WTC11 (cell line): Measurements from ENCODE around the gene VIT. TPM values are rescaled to one million over a fixed set of nuclear protein-coding genes. Genes with fewer than 3 reads are reported as not detected.
A peak's percentile ranks its signal among the peaks of the same experiment; 100 is the strongest.

Experiments used
- ATAC-seq: fragments of 200-7000 bp; cut with Tn5 transposase; 2 replicates; pipeline ENCODE4 v1.10.0; 2021; ENCODE audit warnings: mild to moderate bottlenecking, moderate library complexity
- CTCF ChIA-PET: fragments of 300-600 bp; sonication (Branson Sonifier 250); formaldehyde crosslinking; loops from one replicate; lab custom pipeline; 2021; ENCODE audit warnings: antibody characterized with exemption; lab: Charles Lee
- POLR2A ChIA-PET: fragments of 350-600 bp; sonication (Branson Sonifier 250); formaldehyde crosslinking; loops from one replicate; lab custom pipeline; 2021; ENCODE audit warnings: antibody characterized with exemption; lab: Charles Lee
- DNase-seq: peaks from one replicate; pipeline ENCODE4 v3.0.0; 2021; ENCODE audit warnings: low spot score
- H3K27ac Mint-ChIP-seq: 2 replicates; pipeline ENCODE4 v1.8.0; 2021; ENCODE audit warnings: mixed read lengths
- H3K27me3 Mint-ChIP-seq: 2 replicates; pipeline ENCODE4 v1.8.0; 2021; ENCODE audit warnings: low read depth, mild to moderate bottlenecking, moderate library complexity, mixed read lengths
- H3K36me3 Mint-ChIP-seq: 2 replicates; pipeline ENCODE4 v1.8.0; 2021; ENCODE audit warnings: mixed read lengths
- H3K4me1 Mint-ChIP-seq: 2 replicates; pipeline ENCODE4 v1.8.0; 2022; ENCODE audit warnings: mixed read lengths
- H3K4me3 Mint-ChIP-seq: 2 replicates; pipeline ENCODE4 v1.8.0; 2021; ENCODE audit warnings: mild to moderate bottlenecking, moderate library complexity, mixed read lengths
- H3K9me3 Mint-ChIP-seq: 2 replicates; pipeline ENCODE4 v1.8.0; 2021; ENCODE audit warnings: mixed read lengths
- AR ChIP-seq: fragments of 250-450 bp; sonication (Bioruptor Pico); IDR thresholded peaks from 2 replicates; pipeline ENCODE4 v1.9.0; 2021; ENCODE audit warnings: mild to moderate bottlenecking
- ATF6 ChIP-seq: sonication (generic); formaldehyde crosslinking; IDR thresholded peaks from 2 replicates; pipeline ENCODE4 v1.8.1; 2023; ENCODE audit warnings: mild to moderate bottlenecking, missing genetic modification reagents
- CREB1 ChIP-seq: sonication (generic); formaldehyde crosslinking; IDR thresholded peaks from 2 replicates; pipeline ENCODE4 v1.8.0; 2023; ENCODE audit warnings: mild to moderate bottlenecking, missing genetic modification reagents
- CTCF ChIP-seq: fragments of 200-600 bp; IDR thresholded peaks from 2 replicates; pipeline ENCODE4 v1.8.0; 2022; ENCODE audit warnings: antibody characterized with exemption
- E2F1 ChIP-seq: sonication (generic); formaldehyde crosslinking; IDR thresholded peaks from 2 replicates; pipeline ENCODE4 v1.8.0; 2022; ENCODE audit warnings: mild to moderate bottlenecking, missing genetic modification reagents
- ERG ChIP-seq: fragments of 250-450 bp; sonication (Bioruptor Pico); IDR thresholded peaks from 2 replicates; pipeline ENCODE4 v1.8.0; 2021; ENCODE audit warnings: mild to moderate bottlenecking
- ESRRA ChIP-seq: sonication (generic); formaldehyde crosslinking; IDR thresholded peaks from 2 replicates; pipeline ENCODE4 v1.8.1; 2022; ENCODE audit warnings: mild to moderate bottlenecking, missing genetic modification reagents, borderline replicate concordance
- ETV6 ChIP-seq: sonication (generic); formaldehyde crosslinking; IDR thresholded peaks from 2 replicates; pipeline ENCODE4 v1.8.1; 2022; ENCODE audit warnings: mild to moderate bottlenecking, missing genetic modification reagents
- FOXK1 ChIP-seq: sonication (generic); formaldehyde crosslinking; IDR thresholded peaks from 2 replicates; pipeline ENCODE4 v1.8.0; 2022; ENCODE audit warnings: mild to moderate bottlenecking, moderate library complexity, missing genetic modification reagents
- HMGXB4 ChIP-seq: sonication (generic); formaldehyde crosslinking; IDR thresholded peaks from 2 replicates; pipeline ENCODE4 v1.8.1; 2023; ENCODE audit warnings: mild to moderate bottlenecking, moderate library complexity, missing genetic modification reagents
- JAZF1 ChIP-seq: fragments of 250-450 bp; sonication (Bioruptor Pico); IDR thresholded peaks from 2 replicates; pipeline ENCODE4 v1.9.0; 2021; ENCODE audit warnings: moderate library complexity, mild to moderate bottlenecking, inconsistent platforms
- KAT7 ChIP-seq: sonication (generic); formaldehyde crosslinking; IDR thresholded peaks from 2 replicates; pipeline ENCODE4 v1.8.1; 2023; ENCODE audit warnings: missing genetic modification reagents, mild to moderate bottlenecking, borderline replicate concordance
- NFYB ChIP-seq: sonication (generic); formaldehyde crosslinking; conservative IDR thresholded peaks from 2 replicates; pipeline ENCODE4 v1.8.0; 2022; ENCODE audit warnings: low read depth, missing genetic modification reagents
- NR3C1 ChIP-seq: sonication (generic); formaldehyde crosslinking; conservative IDR thresholded peaks from 2 replicates; pipeline ENCODE4 v1.8.1; 2023; ENCODE audit warnings: low read depth, mild to moderate bottlenecking, missing genetic modification reagents
- PRRX2 ChIP-seq: fragments of 250-450 bp; sonication (Bioruptor Pico); IDR thresholded peaks from 2 replicates; pipeline ENCODE4 v1.8.0; 2021; ENCODE audit warnings: mild to moderate bottlenecking
- SMAD3 ChIP-seq: sonication (generic); formaldehyde crosslinking; IDR thresholded peaks from 2 replicates; pipeline ENCODE4 v1.8.0; 2022; ENCODE audit warnings: missing genetic modification reagents, mild to moderate bottlenecking, borderline replicate concordance
- STAT6 ChIP-seq: sonication (generic); formaldehyde crosslinking; conservative IDR thresholded peaks from 2 replicates; pipeline ENCODE4 v1.8.1; 2023; ENCODE audit warnings: mild to moderate bottlenecking, low read depth, missing genetic modification reagents, moderate library complexity
- ZBTB21 ChIP-seq: sonication (generic); formaldehyde crosslinking; IDR thresholded peaks from 2 replicates; pipeline ENCODE4 v1.8.1; 2023; ENCODE audit warnings: mild to moderate bottlenecking, missing genetic modification reagents, borderline replicate concordance
- ZMAT4 ChIP-seq: fragments of 250-450 bp; sonication (Bioruptor Pico); IDR thresholded peaks from 2 replicates; pipeline ENCODE4 v1.9.0; 2021; ENCODE audit warnings: mild to moderate bottlenecking
- ZNF396 ChIP-seq: fragments of 250-450 bp; sonication (Bioruptor Pico); IDR thresholded peaks from 2 replicates; pipeline ENCODE4 v1.8.0; 2021; ENCODE audit warnings: mild to moderate bottlenecking, moderate library complexity, borderline replicate concordance
- ZNF423 ChIP-seq: fragments of 250-450 bp; sonication (Bioruptor Pico); IDR thresholded peaks from 2 replicates; pipeline ENCODE4 v2.1.2; 2022; ENCODE audit warnings: mild to moderate bottlenecking, moderate library complexity
- ZNF512 ChIP-seq: sonication (generic); formaldehyde crosslinking; IDR thresholded peaks from 2 replicates; pipeline ENCODE4 v1.8.1; 2022; ENCODE audit warnings: missing genetic modification reagents, borderline replicate concordance
- total RNA-seq: library from RNA; stranded (reverse); gene quantifications from 3 replicates; pipeline ENCODE4 v1.2.3, GENCODE V29; 2021

The VIT gene
- total RNA-seq, 1 experiment from 2014 or later: 0.46 TPM

- Mint-ChIP-seq H3K9me3 (peaks cover 10% of the 10 kb centered on the region), H3K27ac (peak overlapping the region; percentile 98), H3K27me3 (no peaks in the 10 kb centered on the region; the same call in 1 of the 2 replicates), H3K4me3 (no peak overlapping the region), H3K4me1 (peaks cover 55% of the 10 kb centered on the region), H3K36me3 (peaks cover 4% of the 10 kb centered on the region)
- ATAC-seq: peak; percentile 86
- DNase-seq: peak; percentile 21
- ChIA-PET CTCF (interaction anchor here (2.6 kb wide), 1 partner anchor 17 kb away, joined by 16 read pairs; no protein-coding TSS in a partner anchor), POLR2A (no interaction called here)
- peak; percentile 94 for TF ChIP-seq ZMAT4 (CRISPR knock-in tag)
- TF ChIP-seq CTCF: no peak
- no peak for TF ChIP-seq ZNF396 (CRISPR knock-in tag)
- no peak for TF ChIP-seq ESRRA
- TF ChIP-seq CREB1 (CRISPR knock-in tag): no peak
- TF ChIP-seq PRRX2 (CRISPR knock-in tag): no peak
- TF ChIP-seq KAT7 (CRISPR knock-in tag): no peak
- TF ChIP-seq ERG: no peak
- no peak for TF ChIP-seq NFYB (CRISPR knock-in tag)
- peak; percentile 37; the same call in 1 of the 2 replicates for TF ChIP-seq ZNF423 (CRISPR knock-in tag)
- no peak for TF ChIP-seq ZNF512 (CRISPR knock-in tag)
- TF ChIP-seq SMAD3 (CRISPR knock-in tag): no peak
- TF ChIP-seq STAT6 (CRISPR knock-in tag): no peak
- TF ChIP-seq AR (CRISPR knock-in tag): no peak
- no peak for TF ChIP-seq ATF6 (CRISPR knock-in tag)
- peak; percentile 67; the same call in 1 of the 2 replicates for TF ChIP-seq FOXK1 (CRISPR knock-in tag)
- TF ChIP-seq ZBTB21 (CRISPR knock-in tag): no peak
- TF ChIP-seq ETV6: peak; percentile 66; the same call in 1 of the 2 replicates
- TF ChIP-seq E2F1 (CRISPR knock-in tag): no peak
- no peak for TF ChIP-seq HMGXB4
- TF ChIP-seq JAZF1 (CRISPR knock-in tag): no peak
- TF ChIP-seq NR3C1: no peak
Measured at GRCh38 chr2:36753706-36754221, 57.3 kb downstream of the VIT start.
